NCI-H345 (cell line): Measurements from ENCODE around the gene ADGRL2.
A peak's percentile ranks its signal among the peaks of the same experiment; 100 is the strongest.

Experiments
- DNase-seq: peaks from one replicate; lab custom pipeline; 2025; lab: John Stamatoyannopoulos, UW

Gene ADGRL2

GRCh38 chr1:81912383-81912782 is 111.6 kb downstream of the ADGRL2 start:
- DNase-seq, result peak; percentile 89

DNA sequence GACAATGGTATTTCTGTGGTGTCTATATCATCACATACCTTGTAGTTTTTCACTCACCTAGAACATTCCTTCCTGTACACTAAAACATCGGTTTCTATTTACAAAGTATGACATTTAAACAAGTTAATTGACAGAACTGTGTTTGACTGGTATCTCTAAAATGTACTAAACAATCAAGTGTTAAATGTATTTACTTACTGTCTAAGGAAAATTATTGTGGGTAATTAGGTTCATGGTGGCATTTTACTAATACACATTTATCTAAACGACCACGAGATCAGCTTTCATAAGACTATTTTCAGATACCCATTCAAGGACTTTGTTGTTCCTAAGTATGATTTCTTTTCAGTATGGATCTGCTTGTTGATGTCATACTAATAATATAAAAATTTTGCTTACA is 115.2 kb downstream of the ADGRL2 start:
- no peak for DNase-seq

DNA sequence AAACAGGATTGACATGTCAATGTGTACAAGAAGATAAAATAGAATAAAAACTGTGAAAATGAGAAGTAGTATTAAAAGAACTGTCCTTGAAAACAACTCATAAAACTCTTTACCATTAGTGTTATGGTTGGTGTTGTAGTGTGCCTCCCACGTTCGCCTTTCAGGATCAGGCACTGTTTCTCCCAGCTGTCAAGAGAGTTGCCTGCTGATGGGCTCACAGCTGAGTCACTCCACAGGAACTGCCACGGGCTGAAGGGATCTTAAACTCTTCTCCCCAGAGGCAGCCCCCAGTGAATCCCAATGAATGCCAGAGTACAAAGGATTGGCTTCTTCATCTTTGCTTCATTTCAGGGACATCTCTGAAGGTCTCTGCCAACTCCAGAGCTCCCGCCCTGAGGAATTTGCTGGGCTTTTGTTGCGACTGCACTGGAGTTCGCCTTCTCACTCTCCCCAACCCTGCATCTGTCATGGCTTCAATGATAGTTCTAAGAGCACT is 119.6 kb downstream of the ADGRL2 start:
- no peak for DNase-seq

GRCh38 chr1:81920886-81921285 is 120.2 kb downstream of the ADGRL2 start:
- no peak for DNase-seq

- DNase-seq, result no peak
These were observed 120.6 kb downstream of the ADGRL2 start for GRCh38 chr1:81921344-81921743.

DNA sequence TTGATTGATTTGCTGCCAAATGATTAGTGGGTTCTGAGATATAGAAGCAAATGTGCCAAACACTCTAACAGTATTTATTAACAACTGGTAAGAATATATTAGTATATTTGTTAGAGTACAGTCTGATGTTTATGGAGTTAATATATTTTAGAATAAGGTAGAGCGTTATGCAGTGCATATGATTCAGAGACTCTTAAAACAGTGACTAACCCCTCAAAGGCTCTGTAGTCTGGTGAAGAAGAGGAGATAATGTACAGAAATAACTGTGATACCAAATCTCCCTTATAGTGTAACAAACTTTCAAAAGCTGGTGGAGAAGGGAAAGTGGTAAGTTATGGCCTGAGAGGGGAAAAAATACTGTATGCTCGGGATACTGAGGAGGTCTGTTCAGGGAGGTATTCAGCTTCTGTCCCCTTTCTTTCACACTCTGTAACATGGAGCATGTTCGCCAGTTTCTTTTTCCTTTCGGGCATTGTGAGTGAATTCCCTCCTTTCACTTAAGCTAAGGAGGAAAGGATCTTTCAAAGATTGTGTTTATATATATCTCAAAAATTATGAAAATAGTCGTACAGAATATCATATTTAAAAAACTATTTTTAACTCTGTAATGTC is 121.2 kb downstream of the ADGRL2 start:
- DNase-seq, result no peak

GRCh38 chr1:81922955-81923354 is 122.2 kb downstream of the ADGRL2 start:
- no peak for DNase-seq

DNA sequence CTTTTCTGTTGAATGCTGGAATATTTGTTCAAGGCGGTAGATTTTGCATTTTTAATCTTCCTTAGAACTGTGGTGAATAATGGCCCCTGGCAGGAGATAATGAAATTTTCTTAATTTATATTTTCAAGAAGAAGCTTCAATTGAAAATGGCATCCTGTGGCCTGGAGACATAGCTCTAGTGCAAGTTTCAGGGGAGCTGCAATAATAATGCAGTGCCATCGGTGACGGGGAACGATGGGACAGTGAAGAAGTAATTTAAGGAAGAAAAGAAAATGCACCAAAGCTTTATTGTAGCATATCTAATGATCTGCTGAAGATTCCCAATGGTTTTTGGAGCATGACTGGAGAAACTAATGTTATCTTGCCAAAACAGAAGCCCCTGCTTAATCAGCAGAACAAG is 128.4 kb downstream of the ADGRL2 start:
- no peak for DNase-seq

GRCh38 chr1:81936853-81937252 is 136.1 kb downstream of the ADGRL2 start:
- DNase-seq, result no peak

- no peak for DNase-seq
These were observed 137.2 kb downstream of the ADGRL2 start for GRCh38 chr1:81937791-81938450.

DNA sequence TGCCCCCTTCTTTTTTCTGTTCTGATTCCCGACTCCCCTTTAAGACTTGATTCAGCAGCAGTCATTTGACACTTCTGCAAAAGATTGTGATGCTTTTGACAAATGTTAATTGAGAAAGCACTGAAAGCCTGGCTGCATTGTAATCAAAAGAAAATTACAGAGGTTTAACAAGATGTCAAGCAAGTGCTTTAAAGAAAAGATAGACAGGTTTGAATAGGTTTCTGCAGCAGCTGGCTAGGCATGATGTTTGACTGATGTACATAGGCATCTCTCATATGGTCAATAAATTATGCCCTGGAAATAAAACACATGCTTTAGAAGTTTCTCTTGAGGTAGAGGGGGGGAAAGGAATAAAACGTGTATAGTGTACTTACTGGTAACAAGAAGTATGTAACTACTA is 147.8 kb downstream of the ADGRL2 start:
- no peak for DNase-seq

GRCh38 chr1:81949421-81949820 is 148.7 kb downstream of the ADGRL2 start:
- DNase-seq, result no peak

DNA sequence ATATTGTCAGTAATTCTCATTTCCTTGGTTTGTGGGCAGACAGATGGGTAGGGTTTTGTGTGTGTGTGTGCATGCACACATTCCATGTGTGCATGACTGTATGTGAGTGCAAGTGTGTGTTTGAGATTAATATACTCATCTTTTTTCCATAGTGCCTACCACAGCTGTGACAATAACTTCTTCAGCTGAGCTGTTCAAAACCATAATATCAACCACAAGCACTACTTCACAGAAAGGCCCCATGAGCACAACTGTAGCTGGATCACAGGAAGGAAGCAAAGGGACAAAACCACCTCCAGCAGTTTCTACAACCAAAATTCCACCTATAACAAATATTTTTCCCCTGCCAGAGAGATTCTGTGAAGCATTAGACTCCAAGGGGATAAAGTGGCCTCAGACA is 149.3 kb downstream of the ADGRL2 start:
- no peak for DNase-seq

- no peak for DNase-seq
These were observed 150.0 kb downstream of the ADGRL2 start for GRCh38 chr1:81950591-81951244.

DNA sequence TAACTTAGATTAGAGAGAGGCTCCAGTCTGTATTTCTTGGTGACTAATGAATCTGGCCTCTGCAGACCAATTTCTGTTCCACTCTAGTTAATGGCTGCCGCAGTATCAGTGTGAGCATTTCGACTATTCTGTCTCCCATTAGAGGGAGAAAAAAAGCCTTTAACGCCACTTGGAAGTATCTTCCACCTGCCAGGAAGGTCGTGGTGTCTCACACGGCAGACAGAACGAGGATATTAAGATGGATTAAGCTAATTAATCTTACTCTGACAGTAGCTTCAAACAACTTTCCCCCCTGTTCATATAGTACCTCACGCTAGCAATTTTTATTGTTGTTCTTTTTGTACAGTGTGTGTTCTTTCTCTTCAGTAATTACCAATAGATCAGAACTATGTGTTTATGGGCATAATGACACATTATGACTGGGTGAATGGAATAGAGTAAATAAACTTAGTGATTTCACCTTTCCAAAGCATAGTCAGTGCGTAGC is 153.8 kb downstream of the ADGRL2 start:
- DNase-seq, result no peak

DNA sequence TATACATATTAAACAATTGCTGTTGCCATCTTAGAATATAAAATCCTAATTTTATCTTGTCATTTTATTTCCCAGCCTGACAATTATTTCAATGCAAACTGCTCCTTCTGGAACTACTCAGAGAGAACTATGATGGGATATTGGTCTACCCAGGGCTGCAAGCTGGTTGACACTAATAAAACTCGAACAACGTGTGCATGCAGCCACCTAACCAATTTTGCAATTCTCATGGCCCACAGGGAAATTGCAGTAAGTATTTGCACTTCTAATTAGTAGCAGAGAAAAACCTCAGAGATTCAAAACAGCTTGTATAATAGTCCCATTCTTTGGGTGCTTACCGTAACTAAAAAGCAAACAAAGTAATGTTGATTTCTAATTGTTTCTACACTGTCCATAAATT is 167.2 kb downstream of the ADGRL2 start:
- DNase-seq, result no peak

- no peak for DNase-seq
These were observed 169.7 kb downstream of the ADGRL2 start for GRCh38 chr1:81970416-81970815.

GRCh38 chr1:81974222-81974841 is 173.6 kb downstream of the ADGRL2 start:
- no peak for DNase-seq

DNA sequence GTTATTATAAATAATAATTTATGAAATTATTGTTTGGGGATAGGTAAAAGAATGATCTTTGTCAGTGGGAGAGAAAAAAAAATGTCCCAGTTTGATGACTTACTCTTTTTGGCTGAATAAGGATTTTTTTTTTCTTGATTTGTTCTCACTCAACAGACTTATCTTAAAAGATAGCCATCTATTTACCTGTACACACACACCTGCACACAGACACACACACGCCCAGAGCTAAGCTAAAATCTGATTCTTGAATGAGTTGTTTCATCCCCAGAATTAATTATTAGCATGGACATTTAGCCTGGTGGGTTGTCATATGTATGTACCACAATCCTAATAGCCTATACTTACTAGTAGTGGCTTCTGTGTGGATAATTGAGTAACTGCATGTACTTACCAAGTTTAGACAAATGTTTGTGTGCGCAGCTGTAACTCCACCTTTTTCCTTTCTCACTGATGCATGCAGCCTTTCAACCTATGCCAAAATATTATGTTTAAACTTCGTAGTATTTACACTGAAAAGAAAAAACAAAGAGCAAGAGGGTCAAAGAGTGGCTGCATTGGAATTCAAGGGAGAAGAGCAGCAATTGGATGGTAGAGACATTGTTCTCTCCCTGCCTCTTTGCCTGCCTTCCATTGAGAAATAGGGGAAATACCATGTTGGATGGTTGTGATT is 174.3 kb downstream of the ADGRL2 start:
- peak; percentile 54 for DNase-seq

DNA sequence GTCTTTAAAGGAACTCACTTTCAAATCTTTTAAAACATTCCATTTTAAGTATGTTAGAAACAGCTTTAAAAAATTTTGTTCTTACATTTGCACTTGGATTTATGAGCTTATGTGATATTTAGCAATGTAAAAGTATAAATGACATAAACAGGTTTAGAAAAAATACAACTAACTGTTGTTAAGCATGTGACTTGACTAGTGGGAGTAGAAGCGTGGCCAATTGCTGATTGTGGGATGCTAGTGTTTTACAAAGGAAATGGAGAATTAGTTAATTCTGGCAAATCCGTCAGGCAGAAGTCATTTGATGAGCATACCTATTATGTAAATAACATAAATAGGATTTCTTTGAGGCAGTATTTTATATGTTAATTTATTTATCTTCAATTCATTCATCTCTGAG is 175.8 kb downstream of the ADGRL2 start:
- no peak for DNase-seq

GRCh38 chr1:81978945-81979344 is 178.2 kb downstream of the ADGRL2 start:
- DNase-seq, result no peak

DNA sequence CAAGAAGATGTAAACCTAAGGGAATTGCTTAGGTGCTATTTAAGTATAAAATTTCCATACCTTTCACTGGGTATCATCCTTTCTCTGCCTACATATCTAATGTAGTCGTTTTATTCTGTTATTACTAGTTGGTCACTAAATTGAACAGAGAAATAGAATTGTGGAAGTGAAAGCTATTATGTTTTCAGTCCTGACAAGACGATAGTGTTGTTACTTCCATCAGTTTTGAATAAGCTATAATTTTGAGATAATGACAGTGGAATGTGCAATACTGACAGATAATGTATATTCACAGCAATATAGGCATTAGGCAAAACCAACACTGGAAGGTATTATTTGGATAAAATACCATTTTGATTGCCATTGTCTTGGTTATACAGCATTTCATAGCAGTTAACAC is 181.8 kb downstream of the ADGRL2 start:
- no peak for DNase-seq
